Neural cell (in vitro differentiated cells): ENCODE data around the gene NT5C2.

Experiments used
- EZH2 ChIP-seq: fragments of 200-600, 300-800 bp; shearing (Covaris generic), sonication (generic); IDR thresholded peaks from 2 replicates; pipeline ENCODE4 v1.6.1; 2014; ENCODE audit warnings: antibody characterized with exemption, low read length, borderline replicate concordance, mild to moderate bottlenecking; ENCODE audit not compliant: insufficient read depth, poor library complexity, severe bottlenecking
- POLR2AphosphoS5 ChIP-seq: IDR thresholded peaks from 2 replicates; pipeline ENCODE4 v1.6.1; 2012
- TF ChIP-seq, protein P1 (sequence below): fragments of 450-650 bp; IDR thresholded peaks from 2 replicates; pipeline ENCODE4 v1.5.1; 2014; ENCODE audit warnings: antibody characterized with exemption, mild to moderate bottlenecking, moderate library complexity; ENCODE audit not compliant: poor library complexity, severe bottlenecking
- TF ChIP-seq, protein P2 (sequence below): IDR thresholded peaks from 2 replicates; pipeline ENCODE4 v1.6.1; 2012; ENCODE audit warnings: borderline replicate concordance

- TF ChIP-seq, protein P1, sequence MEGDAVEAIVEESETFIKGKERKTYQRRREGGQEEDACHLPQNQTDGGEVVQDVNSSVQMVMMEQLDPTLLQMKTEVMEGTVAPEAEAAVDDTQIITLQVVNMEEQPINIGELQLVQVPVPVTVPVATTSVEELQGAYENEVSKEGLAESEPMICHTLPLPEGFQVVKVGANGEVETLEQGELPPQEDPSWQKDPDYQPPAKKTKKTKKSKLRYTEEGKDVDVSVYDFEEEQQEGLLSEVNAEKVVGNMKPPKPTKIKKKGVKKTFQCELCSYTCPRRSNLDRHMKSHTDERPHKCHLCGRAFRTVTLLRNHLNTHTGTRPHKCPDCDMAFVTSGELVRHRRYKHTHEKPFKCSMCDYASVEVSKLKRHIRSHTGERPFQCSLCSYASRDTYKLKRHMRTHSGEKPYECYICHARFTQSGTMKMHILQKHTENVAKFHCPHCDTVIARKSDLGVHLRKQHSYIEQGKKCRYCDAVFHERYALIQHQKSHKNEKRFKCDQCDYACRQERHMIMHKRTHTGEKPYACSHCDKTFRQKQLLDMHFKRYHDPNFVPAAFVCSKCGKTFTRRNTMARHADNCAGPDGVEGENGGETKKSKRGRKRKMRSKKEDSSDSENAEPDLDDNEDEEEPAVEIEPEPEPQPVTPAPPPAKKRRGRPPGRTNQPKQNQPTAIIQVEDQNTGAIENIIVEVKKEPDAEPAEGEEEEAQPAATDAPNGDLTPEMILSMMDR, result no peak
- TF ChIP-seq, protein P2, sequence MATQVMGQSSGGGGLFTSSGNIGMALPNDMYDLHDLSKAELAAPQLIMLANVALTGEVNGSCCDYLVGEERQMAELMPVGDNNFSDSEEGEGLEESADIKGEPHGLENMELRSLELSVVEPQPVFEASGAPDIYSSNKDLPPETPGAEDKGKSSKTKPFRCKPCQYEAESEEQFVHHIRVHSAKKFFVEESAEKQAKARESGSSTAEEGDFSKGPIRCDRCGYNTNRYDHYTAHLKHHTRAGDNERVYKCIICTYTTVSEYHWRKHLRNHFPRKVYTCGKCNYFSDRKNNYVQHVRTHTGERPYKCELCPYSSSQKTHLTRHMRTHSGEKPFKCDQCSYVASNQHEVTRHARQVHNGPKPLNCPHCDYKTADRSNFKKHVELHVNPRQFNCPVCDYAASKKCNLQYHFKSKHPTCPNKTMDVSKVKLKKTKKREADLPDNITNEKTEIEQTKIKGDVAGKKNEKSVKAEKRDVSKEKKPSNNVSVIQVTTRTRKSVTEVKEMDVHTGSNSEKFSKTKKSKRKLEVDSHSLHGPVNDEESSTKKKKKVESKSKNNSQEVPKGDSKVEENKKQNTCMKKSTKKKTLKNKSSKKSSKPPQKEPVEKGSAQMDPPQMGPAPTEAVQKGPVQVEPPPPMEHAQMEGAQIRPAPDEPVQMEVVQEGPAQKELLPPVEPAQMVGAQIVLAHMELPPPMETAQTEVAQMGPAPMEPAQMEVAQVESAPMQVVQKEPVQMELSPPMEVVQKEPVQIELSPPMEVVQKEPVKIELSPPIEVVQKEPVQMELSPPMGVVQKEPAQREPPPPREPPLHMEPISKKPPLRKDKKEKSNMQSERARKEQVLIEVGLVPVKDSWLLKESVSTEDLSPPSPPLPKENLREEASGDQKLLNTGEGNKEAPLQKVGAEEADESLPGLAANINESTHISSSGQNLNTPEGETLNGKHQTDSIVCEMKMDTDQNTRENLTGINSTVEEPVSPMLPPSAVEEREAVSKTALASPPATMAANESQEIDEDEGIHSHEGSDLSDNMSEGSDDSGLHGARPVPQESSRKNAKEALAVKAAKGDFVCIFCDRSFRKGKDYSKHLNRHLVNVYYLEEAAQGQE, result no peak
- TF ChIP-seq EZH2 (no peak), POLR2AphosphoS5 (no peak)
Measured at GRCh38 chr10:103079100-103079499, 114.0 kb downstream of the NT5C2 start.
